K562 (cell line): Measurements from ENCODE around the gene CDC20B. TPM values are rescaled to one million over a fixed set of nuclear protein-coding genes. Genes with fewer than 3 reads are reported as not detected.

Source experiments
- ATAC-seq: fragments of 200-7000 bp; cut with Tn5 transposase; 3 replicates; pipeline ENCODE4 v1.9.1; 2020; ENCODE audit warnings: moderate library complexity
- BruUV-seq: library from RNA; stranded (reverse); fragments of 400-500 nt; replicated peaks from 2 replicates; lab custom pipeline; 2021; lab: Mats Ljungman, UMichigan
- CTCF ChIA-PET: fragments of 300-600 bp; formaldehyde crosslinking; extraction: SDS; loops from one replicate; lab custom pipeline; 2021; ENCODE audit warnings: low intra/inter-chr PET ratio; lab: Yijun Ruan, JAX
- POLR2A ChIA-PET: fragments of 300-600, 350-650 bp; sonication (Branson Sonifier 250); formaldehyde crosslinking; extraction: SDS; loops from one replicate; lab custom pipeline; 2021; ENCODE audit warnings: antibody characterized with exemption, inconsistent platforms; lab: Yijun Ruan, JAX
- DNase-seq, 4 experiments: peaks; one replicate each; pipeline versions ENCODE4 v3.0.0 to v3.0.0-alpha.2; 2011 to 2018; ENCODE audit warnings: low spot score in 3 of 4, mixed read lengths in 3 of 4; ENCODE audit errors: extremely low read depth in 1 of 4
- FAIRE-seq: peaks from 2 replicates; lab custom pipeline; 2011; peaks lifted over from hg19 to GRCh38; lab: Jason Lieb, UNC
- H2AFZ ChIP-seq: 2 replicates; pipeline ENCODE4 v1.6.0; 2011; ENCODE audit warnings: low read depth, low read length, control low read depth, inconsistent platforms
- H3K27ac ChIP-seq: fragments of 200-600 bp; 3 replicates; pipeline ENCODE4 v1.8.0; 2011; ENCODE audit warnings: low read depth, mild to moderate bottlenecking, control low read depth, inconsistent platforms, low read length, moderate library complexity, mixed read lengths; ENCODE audit errors: extremely low read depth
- H3K27me3 ChIP-seq, 2 experiments: fragments of 300-600 bp in 1 of 2; 2 replicates in 1 of 2; 3 replicates in 1 of 2; pipeline versions ENCODE4 v1.6.0 to v1.8.0; 2011; ENCODE audit warnings: inconsistent platforms in 2 of 2, low read length in 2 of 2, mild to moderate bottlenecking in 1 of 2, mixed read lengths in 1 of 2, moderate library complexity in 1 of 2; ENCODE audit not compliant: control insufficient read depth in 2 of 2, insufficient read depth in 2 of 2
- H3K36me3 ChIP-seq: fragments of 300-600 bp; 3 replicates; pipeline ENCODE4 v1.8.0; 2011; ENCODE audit warnings: mild to moderate bottlenecking, low read length, inconsistent platforms; ENCODE audit not compliant: control insufficient read depth, insufficient read depth
- H3K4me1 ChIP-seq, 2 experiments: fragments of 200-600 bp in 1 of 2; replicated peaks in 1 of 2; 2 replicates in 1 of 2; 3 replicates in 1 of 2; pipeline versions ENCODE4 v1.5.1 to v1.8.0; 2011; ENCODE audit warnings: inconsistent platforms in 2 of 2, low read length in 2 of 2, mild to moderate bottlenecking in 1 of 2, mixed read lengths in 1 of 2, moderate library complexity in 1 of 2; ENCODE audit not compliant: control insufficient read depth in 2 of 2, insufficient read depth in 2 of 2
- H3K4me2 ChIP-seq: 2 replicates; pipeline ENCODE4 v1.6.1; 2011; ENCODE audit warnings: low read length, control low read depth, inconsistent platforms, mixed read lengths; ENCODE audit not compliant: insufficient read depth
- H3K4me3 ChIP-seq: fragments of 200-600 bp; sonication (generic), shearing (Covaris generic); 2 replicates; pipeline ENCODE4 v1.5.1; 2016; ENCODE audit warnings: control low read depth, inconsistent platforms
- H3K79me2 ChIP-seq: fragments of 200-600 bp; 3 replicates; pipeline ENCODE4 v1.8.0; 2011; ENCODE audit warnings: low read length, inconsistent platforms; ENCODE audit not compliant: control insufficient read depth, insufficient read depth
- H3K9ac ChIP-seq, 2 experiments: 2 replicates each; pipeline versions ENCODE4 v1.6.0 to v1.6.1; 2011; ENCODE audit warnings: low read depth in 2 of 2, low read length in 2 of 2, control low read depth in 1 of 2, inconsistent platforms in 1 of 2, mild to moderate bottlenecking in 1 of 2, mixed read lengths in 1 of 2; ENCODE audit not compliant: insufficient read depth in 1 of 2
- H3K9me1 ChIP-seq: one replicate; pipeline ENCODE4 v1.6.0; 2011; ENCODE audit warnings: inconsistent platforms, mild to moderate bottlenecking, low read length, moderate library complexity; ENCODE audit not compliant: control insufficient read depth, insufficient read depth
- H3K9me3 ChIP-seq: replicated peaks from 2 replicates; pipeline ENCODE4 v1.5.1; 2011; ENCODE audit warnings: low read depth, low read length, inconsistent platforms; ENCODE audit not compliant: control insufficient read depth, insufficient read depth
- H4K20me1 ChIP-seq: replicated peaks from 2 replicates; pipeline ENCODE4 v1.6.1; 2011; ENCODE audit warnings: low read length, inconsistent platforms, mixed read lengths; ENCODE audit not compliant: control insufficient read depth, insufficient read depth
- C11orf30 ChIP-seq: fragments of 450-650 bp; IDR thresholded peaks from 2 replicates; pipeline ENCODE4 v1.6.1; 2016; ENCODE audit warnings: low read depth, mild to moderate bottlenecking
- CHD1 ChIP-seq: fragments of 200-600 bp; sonication (generic); IDR thresholded peaks from one replicate; pipeline ENCODE4 v1.6.1; 2012; ENCODE audit warnings: mild to moderate bottlenecking, moderate library complexity, low read length, inconsistent platforms
- ESRRB ChIP-seq: fragments of 250-450 bp; sonication (Bioruptor Pico); IDR thresholded peaks from 2 replicates; pipeline ENCODE4 v1.5.0; 2020; ENCODE audit warnings: mild to moderate bottlenecking, moderate library complexity, borderline replicate concordance
- POLR3A ChIP-seq: IDR thresholded peaks from 2 replicates; pipeline ENCODE4 v1.6.1; 2011; ENCODE audit warnings: borderline replicate concordance, mild to moderate bottlenecking, moderate library complexity; ENCODE audit not compliant: insufficient read length, insufficient read depth; ENCODE audit errors: extremely low read depth
- PREB ChIP-seq: sonication (generic); formaldehyde crosslinking; IDR thresholded peaks from 2 replicates; pipeline ENCODE4 v1.8.1; 2023; ENCODE audit warnings: mild to moderate bottlenecking, missing genetic modification reagents
- RUNX1 ChIP-seq: sonication (generic); IDR thresholded peaks from 2 replicates; pipeline ENCODE4 v1.6.1; 2016; ENCODE audit warnings: antibody characterized with exemption, low read depth
- ZNF277 ChIP-seq: fragments of 250-450 bp; sonication (Bioruptor Pico); IDR thresholded peaks from 2 replicates; pipeline ENCODE4 v1.8.0; 2022; ENCODE audit warnings: inconsistent platforms, mild to moderate bottlenecking, moderate library complexity, borderline replicate concordance
- WGBS: fragments of 100-300 bp; shearing (Covaris generic); methylation state at CpG from one replicate; pipeline ENCODE4 v1.1.6; 2016; ENCODE audit warnings: low coverage, mixed read lengths; ENCODE audit not compliant: insufficient coverage; ENCODE audit errors: missing lambda C conversion rate; 5-methylcytosine and 5-hydroxymethylcytosine counted together
- in situ Hi-C: fragments of 300-500 bp; cut with MboI; formaldehyde crosslinking; loops from 4 replicates; pipeline ENCODE4 v1.15.0; 2018; ENCODE audit warnings: inconsistent platforms, mixed read lengths
- intact Hi-C: fragments of 100-400 bp; cut with micrococcal nuclease; formaldehyde crosslinking; loops from 2 replicates; pipeline ENCODE4 v1.14.2; 2022
- polyA plus RNA-seq, 8 experiments: library from polyadenylated mRNA; depleted of rRNA in 4 of 8; stranded (reverse) in 5 of 8; unstranded in 3 of 8; fragments of >200 nt; fragmentation: Nextera tagmentation in 2 of 8; fragmentation: Illumina TruSeq in 1 of 8; extraction: Ambion mirVana in 2 of 8; extraction: Trizol in 1 of 8; gene quantifications; 2 replicates each; pipeline versions ENCODE4 v1.2.1 to v1.2.3, GENCODE V29; 2011 to 2014; ENCODE audit warnings: inconsistent platforms in 1 of 8, missing spikeins in 1 of 8
- total RNA-seq, 7 experiments: library from RNA; depleted of rRNA in 6 of 7; stranded (reverse); fragments of >200 nt in 6 of 7; fragmentation: Illumina TruSeq in 2 of 7; extraction: Trizol in 2 of 7; gene quantifications; 2 replicates each; pipeline versions ENCODE4 v1.2.1 to v1.2.3, GENCODE V29; 2011 to 2021; ENCODE audit warnings: low replicate concordance in 1 of 7

CDC20B gene
- total and polyA plus RNA-seq, 9 of the 15 experiments (the other 6 are each of a cell fraction or from before 2014, with no cell fraction given): 0.04 TPM; not detected in 8

GRCh38 chr5:55218967-55219366, 46.0 kb upstream of the CDC20B start:
- no peak for TF ChIP-seq POLR3A
- no peak for TF ChIP-seq C11orf30
- no peak for TF ChIP-seq PREB (CRISPR knock-in tag)
- no peak for TF ChIP-seq RUNX1
- no peak for TF ChIP-seq ZNF277 (CRISPR knock-in tag)
- no peak for TF ChIP-seq CHD1
- TF ChIP-seq ESRRB (CRISPR knock-in tag): no peak
- TF ChIP-seq, all 486 proteins: peak for 0
- Histone ChIP-seq H4K20me1 (no peaks in the 10 kb centered on the region), H3K9me3 (no peaks in the 10 kb centered on the region), H3K4me3 (no peak overlapping the region), H3K36me3 (no peaks in the 10 kb centered on the region), H3K4me1 (peaks cover 0 to 13% of the 10 kb centered on the region in 2 experiments; a peak in 2 of 5 replicates), H3K27ac (no peak overlapping the region), H2AFZ (no peak overlapping the region), H3K4me2 (no peak overlapping the region), H3K27me3 (peaks cover 0 to 14% of the 10 kb centered on the region in 2 experiments; a peak in 2 of 5 replicates), H3K9ac (no peak overlapping the region), H3K79me2 (no peaks in the 10 kb centered on the region), H3K9me1 (no peaks in the 10 kb centered on the region)
- FAIRE-seq (no peak), ATAC-seq (no peak), DNase-seq (no peak)
- WGBS: 10% methylated on average over 4 of the region's 4 CpGs
- intact Hi-C loops (no loop called here), in situ Hi-C loops (no loop called here)
- ChIA-PET POLR2A (interaction anchor here (0.6 kb wide), 1 partner anchor 33 kb away, joined by 3 read pairs; no protein-coding TSS in a partner anchor), CTCF (no interaction called here)
- BruUV-seq: no TSS peak
